GM19035 (cell line): Measurements from ENCODE around the gene TAS2R60.
"Not testable (repeated sequence)": the region's sequence is repeated elsewhere in the genome, so short reads cannot be mapped to it uniquely, and the experiment has no call there.

Experiments
- ATAC-seq: cut with Tn5 transposase; IDR thresholded peaks from one replicate; pipeline ENCODE4 v1.9.1; 2021; ENCODE audit not compliant: unreplicated experiment

The TAS2R60 gene

DNA sequence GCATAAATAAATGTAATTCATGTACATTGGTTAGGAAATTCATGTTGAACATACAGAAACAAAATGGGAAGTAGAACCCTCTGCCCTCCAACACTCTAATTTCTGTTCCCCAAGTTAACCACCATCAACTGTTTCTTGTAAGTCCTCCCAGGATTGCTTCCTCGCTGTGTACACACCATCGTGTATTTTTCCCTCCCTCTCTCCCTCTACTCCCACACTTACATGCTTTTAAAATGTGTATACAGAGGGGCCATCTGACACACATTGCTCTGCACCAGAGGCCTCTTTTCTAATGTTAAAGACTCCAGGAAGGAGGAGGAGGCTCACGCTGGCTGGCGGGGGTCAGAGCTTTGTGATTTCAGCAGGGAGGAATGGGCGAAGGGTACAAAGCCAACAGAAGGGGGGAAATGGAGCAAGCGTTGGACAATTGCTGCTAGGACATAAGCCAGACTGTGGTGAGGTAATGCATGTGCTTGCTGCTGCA lies 32.7 kb upstream of the TAS2R60 start:
- ATAC-seq = no peak

DNA sequence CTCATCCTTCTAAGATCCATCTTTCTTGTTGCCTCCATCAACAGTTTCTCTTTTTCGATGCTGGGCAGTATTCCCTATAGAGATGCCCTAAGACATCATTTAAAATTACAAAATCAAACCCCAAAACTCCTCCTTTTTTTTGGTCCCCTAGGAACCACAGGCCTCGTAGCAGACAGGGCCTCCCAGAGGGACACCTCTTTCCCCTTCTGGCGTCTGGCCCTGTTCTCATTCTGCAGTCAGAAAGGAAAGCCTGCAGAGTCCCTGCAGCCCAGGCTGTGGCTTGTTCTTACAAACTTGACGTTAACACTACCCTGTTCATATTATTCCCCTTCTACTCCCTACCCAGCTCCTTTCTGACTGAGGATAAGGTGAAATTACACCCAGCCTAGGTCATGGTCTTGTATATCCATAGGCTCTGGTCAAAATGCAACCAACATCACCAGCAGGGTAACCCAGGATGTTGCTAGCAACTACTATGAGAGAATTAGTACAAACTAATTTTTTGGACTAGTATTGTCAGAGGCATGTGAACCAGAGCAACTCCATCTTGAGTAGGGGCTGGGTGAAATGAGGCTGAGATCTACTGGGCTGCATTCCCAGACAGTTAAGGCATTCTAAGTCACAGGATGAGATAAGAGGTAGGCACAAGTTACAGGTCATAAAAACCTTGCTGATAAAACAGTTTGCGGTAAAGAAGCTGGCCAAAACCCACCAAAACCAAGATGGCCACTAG lies 31.1 kb upstream of the TAS2R60 start:
- no peak for ATAC-seq

DNA sequence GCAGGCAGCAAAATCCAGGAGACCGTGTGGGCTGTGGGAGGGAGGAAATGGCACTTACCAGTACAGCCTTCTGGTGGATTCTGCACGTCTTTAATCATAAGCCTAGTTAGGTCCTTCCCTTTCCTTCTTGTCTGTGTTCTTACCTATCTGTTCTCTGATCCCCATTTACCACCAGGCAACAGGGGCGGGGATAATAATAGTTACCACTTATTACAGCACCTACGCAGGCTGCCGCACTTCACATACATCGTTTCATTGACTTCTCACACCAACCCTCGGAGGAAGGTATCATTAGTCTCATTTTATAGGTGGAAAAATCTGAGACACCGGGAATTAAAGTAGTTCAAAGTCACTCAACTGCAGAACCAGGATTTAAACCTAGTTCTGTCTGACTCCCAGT lies 30.1 kb upstream of the TAS2R60 start:
- no peak for ATAC-seq

DNA sequence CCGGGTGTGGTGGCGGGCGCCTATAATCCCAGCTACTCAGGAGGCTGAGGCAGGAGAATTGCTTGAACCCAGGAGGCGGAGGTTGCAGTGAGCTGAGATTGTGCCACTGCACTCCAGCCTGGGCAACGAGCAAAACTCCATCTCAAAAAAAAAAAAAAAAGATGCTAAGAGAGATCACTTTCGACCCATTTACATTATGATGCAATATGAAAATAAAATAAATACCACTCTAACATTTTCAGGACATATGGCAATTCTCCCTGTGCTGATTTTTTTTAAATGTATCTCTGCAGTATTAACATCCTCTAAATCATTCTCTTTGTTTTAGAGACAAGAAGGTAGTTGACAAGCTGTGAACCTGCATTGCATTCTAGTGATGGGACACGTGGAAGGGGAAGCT lies 28.0 kb upstream of the TAS2R60 start:
- ATAC-seq = not testable (repeated sequence)

DNA sequence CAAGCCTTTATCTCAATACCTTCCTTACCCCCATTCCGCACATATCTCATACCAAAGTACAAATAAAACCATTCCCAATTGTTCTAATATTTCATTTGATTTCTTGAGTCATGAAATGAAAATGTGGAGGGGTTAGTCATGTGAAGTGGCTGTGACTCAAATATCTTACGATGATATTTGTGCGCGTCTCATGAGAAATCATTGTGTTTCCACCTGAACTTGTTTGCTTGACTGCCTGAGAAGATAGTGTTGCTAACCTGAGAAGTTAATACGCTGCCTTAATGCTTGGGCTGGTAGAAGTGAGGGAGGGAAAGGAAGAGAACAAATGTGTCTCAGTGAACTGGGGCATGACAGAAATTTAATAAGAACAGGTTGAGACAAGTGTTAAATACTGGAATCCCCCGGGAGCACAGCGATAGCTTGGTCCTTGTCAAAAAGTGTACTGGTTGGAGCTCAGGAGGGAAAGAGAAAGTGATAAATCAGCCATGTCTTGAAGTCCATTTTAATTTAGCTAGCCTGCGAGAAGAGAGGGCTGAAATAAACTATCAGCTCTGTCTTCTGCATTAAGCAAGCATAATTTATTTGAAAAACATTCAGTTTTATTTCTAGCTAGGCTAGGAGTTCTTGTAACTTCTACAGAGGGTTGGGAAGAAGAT lies 27.4 kb upstream of the TAS2R60 start:
- ATAC-seq = no peak

DNA sequence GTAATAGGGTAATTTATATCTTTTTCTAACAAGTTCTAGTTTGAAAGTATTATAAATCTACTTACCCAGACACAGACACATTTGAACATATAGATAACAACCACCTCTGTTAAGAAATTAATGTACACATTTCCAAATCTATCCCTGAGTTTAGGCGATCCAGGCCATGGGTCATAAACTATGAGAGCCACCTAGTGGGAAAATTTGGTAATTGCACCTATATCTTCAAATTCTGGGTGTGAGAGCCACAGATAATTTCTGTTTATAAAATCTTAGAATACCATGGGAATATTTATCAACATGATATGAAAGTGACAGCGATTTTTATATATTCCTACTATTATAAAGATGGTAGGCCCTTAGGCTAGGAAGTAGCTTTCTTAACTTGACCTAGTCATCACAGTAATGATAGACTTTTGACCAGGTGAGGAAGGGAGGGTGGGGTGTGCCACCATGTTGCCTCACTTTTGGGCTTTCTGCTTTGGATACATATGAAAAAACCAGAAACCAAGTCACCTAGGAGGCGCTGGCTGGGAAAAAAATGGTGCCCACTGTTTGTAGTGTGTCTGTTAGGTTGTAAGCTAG lies 26.6 kb upstream of the TAS2R60 start:
- ATAC-seq = peak; percentile 51

DNA sequence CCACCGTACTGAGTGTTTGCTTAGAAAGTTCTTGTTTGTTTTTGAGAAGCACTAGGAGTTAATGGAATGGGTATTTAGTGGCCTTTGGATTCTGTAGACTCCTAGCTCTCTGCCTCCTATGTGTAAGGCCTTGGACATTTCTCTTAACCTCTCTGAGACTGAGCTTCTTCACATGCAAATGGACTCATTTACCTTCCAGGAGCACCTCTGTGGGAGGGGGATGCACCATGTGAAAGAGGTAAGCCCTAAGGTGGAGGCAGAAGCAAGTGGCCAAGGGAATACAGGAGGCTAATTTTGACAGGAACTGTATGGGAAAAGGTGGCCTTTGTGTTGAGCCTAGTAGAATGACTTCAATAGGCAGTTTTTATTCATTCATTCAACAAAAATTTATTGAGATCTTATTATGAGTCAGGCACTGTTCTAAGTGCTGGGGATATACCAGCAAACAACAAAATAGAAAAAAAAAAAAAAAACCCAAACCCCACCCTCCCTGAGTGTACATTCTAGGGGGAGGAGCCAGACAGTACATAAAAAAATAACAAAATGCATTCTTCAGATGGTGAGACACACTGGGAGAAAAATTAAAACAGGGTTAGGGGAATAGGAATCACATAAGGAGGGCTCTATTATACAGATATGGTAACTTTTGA lies 25.4 kb upstream of the TAS2R60 start:
- no peak for ATAC-seq

DNA sequence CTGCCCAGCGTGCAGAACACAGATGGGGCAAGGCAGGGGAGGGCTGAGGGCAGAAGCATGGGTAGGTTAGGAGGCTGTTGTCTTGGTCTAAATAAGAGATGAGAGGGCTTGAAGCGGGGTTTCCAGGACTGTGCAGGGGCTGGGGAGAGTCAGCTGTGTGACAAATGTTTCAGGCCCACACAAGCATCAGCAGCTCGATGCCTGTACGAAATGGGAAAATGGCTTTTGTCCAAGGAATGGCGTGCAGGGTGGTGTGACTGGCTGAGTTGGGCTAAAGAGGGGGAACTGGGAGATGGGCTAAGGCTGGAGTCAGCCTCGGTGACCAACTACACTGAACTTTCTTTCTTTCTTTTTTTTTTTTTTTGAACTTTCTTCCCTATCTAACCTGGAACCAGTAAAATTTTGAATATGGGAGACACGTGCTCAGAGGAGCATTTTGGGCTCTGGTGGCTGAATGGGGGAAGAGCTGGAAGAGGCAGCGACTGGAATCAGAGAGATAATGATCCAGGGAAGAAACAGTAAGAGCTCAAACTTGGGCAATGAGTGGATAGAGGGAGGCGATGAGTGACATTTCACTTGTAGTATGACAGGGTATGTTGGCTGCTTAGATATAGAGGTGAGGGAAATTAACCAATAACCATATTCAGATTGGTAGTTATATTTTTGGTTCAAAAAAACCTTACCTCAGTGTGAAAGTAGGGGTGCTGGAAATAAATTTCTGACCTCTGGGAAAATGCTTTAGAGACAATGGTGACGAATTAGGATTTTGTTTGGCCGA lies 24.4 kb upstream of the TAS2R60 start:
- ATAC-seq = no peak

DNA sequence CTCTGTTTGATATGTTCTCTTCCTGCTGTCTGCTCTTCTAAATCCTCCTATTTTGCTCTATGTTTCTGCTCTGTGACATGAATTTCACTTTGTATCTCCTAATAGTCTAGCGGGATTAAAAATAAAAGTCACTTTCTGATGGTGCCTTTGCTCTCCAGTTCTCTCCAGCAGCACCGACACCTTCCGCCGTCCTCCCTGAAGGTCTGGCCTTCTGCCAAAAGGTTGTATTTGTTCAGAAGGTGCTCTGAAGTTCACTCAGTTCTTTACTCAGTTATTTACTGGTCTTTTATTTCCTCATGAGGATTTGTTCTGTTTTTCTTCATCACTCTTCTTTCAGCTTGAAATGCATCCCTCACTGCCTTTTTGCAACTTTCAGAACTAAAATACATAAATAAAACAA lies 23.4 kb upstream of the TAS2R60 start:
- no peak for ATAC-seq

DNA sequence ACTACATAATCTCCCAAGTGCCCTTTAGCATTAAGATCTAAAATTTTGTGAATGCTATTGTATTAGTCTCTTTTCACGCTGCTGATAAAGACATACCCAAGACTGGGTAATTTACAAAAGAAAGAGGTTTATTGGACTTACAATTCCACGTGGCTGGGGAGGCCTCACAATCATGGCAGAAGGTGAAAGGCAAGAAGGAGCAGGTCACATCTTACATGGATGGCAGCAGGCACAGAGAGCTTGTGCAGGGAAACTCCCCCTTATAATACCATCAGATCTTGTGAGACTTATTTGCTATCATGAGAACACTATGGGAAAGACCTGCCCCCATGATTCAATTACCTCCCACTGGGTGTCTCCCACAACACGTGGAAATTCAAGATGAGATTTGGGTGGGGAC lies 22.6 kb upstream of the TAS2R60 start:
- not testable (repeated sequence) for ATAC-seq

DNA sequence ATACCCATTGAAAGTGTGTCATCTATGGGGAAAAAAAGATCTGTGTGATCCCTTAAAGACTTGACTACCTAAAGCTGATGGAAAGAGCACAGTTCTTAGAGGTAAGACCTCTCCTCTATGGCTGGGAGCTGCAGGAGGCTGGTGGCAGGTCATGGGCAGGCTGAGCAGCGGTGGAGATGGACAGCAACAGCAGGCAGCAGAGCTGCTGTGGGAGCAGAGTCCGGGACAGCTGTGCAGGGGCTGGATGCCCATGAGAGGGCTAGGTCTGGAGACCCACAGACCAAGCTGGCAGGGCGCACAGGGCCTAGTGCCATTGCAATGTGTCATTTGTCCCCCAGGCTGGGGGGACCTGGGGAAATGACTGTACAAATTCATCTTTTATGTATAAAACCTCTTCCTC lies 21.2 kb upstream of the TAS2R60 start:
- no peak for ATAC-seq

DNA sequence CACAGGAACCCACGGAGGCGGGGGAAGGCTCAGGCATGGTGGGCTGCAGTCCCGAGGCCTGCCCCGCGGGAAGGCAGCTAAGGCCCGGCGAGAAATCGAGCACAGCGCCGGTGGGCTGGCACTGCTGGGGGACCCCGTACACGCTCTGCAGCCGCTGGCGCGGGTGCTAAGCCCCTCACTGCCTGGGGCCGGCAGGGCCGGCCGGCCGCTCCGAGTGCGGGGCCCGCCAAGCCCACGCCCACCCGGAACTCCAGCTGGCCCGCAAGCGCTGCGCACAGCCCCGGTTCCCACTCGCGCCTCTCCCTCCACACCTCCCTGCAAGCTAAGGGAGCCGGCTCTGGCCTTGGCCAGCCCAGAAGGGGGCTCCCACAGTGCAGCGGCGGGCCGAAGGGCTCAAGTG lies 18.8 kb upstream of the TAS2R60 start:
- ATAC-seq = not testable (repeated sequence)

DNA sequence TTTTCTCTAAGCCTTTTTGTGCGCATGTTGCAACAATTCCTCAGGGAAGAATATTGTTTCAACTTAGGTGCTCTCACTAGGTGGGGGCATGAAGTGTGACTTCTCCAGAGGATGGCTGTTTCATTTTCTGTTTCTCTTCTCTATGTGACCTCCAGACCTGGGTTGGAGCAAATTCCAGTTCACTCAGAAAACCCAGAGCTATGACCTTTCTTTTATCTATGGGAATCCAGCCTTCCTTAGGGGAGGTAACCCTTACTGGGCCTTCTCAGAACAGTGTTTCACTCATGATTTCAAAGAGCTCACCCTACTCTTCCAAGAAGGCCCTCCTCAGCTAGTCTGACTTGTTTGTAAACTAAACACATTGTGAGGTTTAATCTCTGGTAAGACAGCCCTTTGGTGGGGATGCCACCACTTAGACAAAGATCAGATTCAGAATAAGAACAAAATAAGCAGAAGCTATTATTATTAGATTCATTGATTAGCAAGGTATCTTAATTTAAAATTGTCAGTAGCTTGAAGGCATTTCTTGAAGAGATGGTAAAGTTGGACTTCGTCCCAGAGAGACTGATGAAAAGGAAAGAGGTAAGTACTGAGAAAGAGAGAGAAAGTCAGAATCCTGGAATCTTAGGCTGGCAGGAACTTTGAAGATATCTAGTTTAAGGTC lies 16.6 kb upstream of the TAS2R60 start:
- no peak for ATAC-seq

DNA sequence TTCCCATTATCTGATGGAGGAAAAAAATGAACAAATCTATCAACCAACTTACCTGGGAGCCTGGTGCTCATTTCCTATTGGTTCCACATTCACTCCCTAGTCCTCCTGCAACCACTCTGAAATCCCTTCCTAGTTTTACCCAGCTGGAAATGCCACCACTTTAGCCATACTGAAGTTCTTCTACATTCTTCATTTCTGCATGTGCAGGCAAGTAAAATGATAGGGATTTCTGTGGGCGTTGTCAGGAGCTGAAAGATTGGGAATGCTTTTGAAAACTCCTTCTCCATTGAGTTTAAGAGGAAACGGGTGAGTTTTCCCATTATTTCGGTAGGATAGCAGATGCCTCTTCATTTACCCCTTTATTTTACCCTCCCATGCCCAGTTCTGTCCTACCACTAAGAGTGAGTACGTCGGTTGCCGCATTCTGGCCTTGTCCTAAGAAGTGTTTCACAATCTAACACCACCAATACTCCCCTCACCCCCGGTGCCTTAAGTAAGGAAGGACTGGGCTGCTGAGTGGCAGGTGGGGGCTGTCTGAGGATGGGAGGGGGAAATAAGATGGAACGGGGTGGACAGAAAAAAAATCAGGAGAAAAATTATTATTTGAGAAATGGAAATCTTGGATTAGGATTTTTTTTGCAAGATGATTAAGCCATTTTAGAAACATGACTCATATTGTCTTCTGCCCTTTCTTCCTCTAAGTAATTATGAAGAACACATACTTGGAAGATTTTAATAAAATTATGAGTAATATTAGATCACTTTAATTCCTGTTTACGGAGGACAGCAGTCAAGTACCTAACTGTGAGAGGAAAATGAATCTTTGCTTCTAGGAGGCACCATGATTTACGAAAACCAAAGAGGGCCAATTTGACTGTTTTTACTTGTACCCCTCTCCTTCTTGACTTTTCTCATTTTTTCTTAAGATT lies 13.2 kb upstream of the TAS2R60 start:
- ATAC-seq = no peak

DNA sequence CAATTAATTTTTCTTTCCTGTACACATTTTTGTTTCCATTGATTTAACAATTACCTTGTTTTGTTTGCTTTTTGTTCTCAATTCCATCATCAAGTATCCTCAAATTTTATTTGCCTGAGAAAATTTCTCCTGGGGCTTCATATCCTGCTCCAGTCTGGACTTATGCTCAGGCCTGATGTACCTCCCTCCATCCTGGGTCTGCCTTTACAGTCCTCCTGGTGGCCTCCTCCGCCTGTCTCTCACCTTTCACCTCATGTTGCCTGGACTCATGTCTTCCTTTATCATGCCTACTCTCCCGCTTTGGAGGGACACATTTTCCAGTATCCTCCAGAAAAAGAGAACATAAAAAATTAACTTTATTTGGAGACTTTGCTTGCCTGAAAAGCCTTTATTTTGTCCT lies 12.1 kb upstream of the TAS2R60 start:
- no peak for ATAC-seq

DNA sequence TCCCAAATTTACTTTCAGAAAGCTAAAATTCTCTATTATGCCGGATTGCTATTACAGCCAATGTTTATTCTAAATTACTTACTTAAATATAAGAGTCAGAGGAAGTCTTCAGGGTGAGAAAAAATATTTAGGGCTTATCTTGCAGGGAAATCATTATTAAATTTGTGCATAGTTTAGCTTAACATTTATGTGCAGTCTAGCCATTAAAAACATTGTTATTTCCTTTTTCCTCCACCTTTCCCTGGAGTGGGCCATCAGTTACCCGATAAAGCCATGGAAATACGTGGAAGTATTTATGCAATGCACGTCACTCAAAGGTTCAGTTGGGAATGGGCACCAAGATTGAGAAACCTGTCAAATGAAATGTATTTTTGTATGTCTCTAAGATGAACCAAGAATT lies 9.5 kb upstream of the TAS2R60 start:
- no peak for ATAC-seq

DNA sequence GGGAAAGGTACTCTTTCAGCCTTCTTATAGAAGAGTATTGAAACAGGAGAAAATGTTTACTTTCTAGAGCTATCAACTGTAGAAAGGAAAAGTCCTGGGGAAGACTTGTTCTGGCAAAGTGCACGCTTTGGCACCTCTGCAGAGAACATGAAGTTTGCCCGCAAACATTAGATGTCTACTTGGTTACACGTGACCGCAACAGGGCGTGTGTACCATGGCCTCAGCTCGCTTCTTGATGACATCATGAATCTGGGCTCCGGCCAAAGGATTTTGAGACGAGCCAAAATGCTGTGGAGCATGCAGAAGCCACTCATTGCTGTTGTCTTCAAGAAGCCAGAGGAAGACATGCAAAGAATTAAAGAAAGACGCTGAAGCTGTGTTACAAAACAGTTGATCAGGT lies 8.6 kb upstream of the TAS2R60 start:
- ATAC-seq = no peak

DNA sequence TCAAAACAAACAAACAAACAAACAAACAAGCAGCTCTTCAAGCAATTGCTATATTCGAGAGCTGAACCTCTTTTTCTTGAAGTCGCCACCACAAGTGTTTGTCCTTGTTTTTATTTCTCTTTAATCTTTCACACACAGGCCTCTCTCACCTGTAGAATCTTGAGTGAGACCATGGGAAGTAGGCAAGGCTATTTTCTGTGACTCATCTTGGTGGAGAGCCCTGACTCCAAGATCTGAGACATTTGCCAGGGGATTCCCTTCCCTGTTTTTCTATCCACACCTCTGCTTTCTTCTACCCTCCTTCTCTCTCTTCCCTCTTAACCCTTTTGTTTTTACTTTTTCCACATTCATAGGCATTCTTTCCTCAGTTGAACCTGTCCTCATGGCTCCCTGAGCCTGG lies 8.0 kb upstream of the TAS2R60 start:
- ATAC-seq = no peak

DNA sequence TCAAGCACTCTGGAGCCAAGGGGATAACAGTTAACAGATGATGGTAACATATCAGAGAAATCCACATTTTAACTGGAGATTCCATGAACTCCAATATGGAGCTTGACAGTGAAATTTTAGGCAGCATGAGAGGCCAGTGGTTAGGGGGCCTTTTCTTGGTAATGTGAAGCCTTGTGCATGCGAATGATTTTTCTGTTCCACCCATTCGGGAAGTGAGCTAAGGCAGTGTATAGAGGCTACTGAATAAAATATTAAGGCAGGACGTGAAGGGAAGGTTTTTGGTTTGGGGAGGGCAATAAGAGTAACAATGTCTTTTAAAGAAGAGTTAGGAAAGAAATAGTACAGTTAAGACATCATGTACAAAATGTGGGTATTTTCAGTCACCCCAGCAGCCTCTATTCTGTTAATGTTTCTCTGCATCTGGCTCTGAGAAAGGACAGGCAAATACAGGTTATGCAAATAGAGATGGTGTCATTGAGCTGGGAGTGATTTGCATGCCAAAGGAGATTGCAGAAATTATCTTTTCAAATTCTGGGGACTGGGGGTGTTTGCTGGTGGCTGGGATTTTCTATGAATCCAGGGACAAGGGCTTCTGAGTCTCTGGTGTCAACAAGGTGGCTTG lies 6.8 kb upstream of the TAS2R60 start:
- ATAC-seq = peak; percentile 87
